H54 (cell line): ENCODE measurements around the gene LIM2.

Experiments
- DNase-seq: peaks from one replicate; pipeline ENCODE4 v3.0.0; 2011; ENCODE audit warnings: low spot score, mixed read lengths; ENCODE audit not compliant: insufficient read length
- FAIRE-seq: peaks from 3 replicates; lab custom pipeline; 2011; peaks lifted over from hg19 to GRCh38; lab: Jason Lieb, UNC
- POLR2A ChIP-seq: IDR thresholded peaks from 2 replicates; pipeline ENCODE4 v1.6.1; 2011; ENCODE audit warnings: low read depth, mild to moderate bottlenecking, low read length

The LIM2 gene

GRCh38 chr19:51347209-51347928 is 40.4 kb downstream of the LIM2 start:
- no peak for TF ChIP-seq POLR2A
- FAIRE-seq, result no peak
- DNase-seq, result no peak

- FAIRE-seq (no peak), DNase-seq (no peak)
- no peak for TF ChIP-seq POLR2A
These were observed 41.0 kb downstream of the LIM2 start for GRCh38 chr19:51346742-51347141.

GRCh38 chr19:51345076-51345620 is 42.6 kb downstream of the LIM2 start:
- FAIRE-seq (no peak), DNase-seq (no peak)
- TF ChIP-seq POLR2A, result no peak

- FAIRE-seq (no peak), DNase-seq (no peak)
- TF ChIP-seq POLR2A, result no peak
These were observed 44.9 kb downstream of the LIM2 start for GRCh38 chr19:51342631-51343569.

- no peak for FAIRE-seq
These were observed 45.7 kb downstream of the LIM2 start, which contains the start of gene VSIG10L for GRCh38 chr19:51341976-51342580. VSIG10L (minus strand) TSS chr19:51342139; CDS start chr19:51342124, 15 bp downstream.

GRCh38 chr19:51341066-51341465 is 46.7 kb downstream of the LIM2 start:
- no peak for TF ChIP-seq POLR2A
- FAIRE-seq (no peak), DNase-seq (no peak)

More at GRCh38 chr19:51341976-51342580, 45.7 kb downstream of the LIM2 start, which contains the start of gene VSIG10L:
- no peak for TF ChIP-seq POLR2A
- DNase-seq, result no peak

- peak; percentile 66 for TF ChIP-seq POLR2A
- DNase-seq (peak; percentile 76), FAIRE-seq (peak; percentile 23)
These were observed 47.8 kb downstream of the LIM2 start for GRCh38 chr19:51339687-51340656.

GRCh38 chr19:51339313-51339686 is 48.5 kb downstream of the LIM2 start:
- no peak for TF ChIP-seq POLR2A
- no peak for DNase-seq
- FAIRE-seq, result no peak

GRCh38 chr19:51338563-51339312 is 49.0 kb downstream of the LIM2 start:
- DNase-seq (peak; percentile 88), FAIRE-seq (no peak)
- TF ChIP-seq POLR2A, result no peak

- DNase-seq (no peak), FAIRE-seq (no peak)
- TF ChIP-seq POLR2A, result no peak
These were observed 49.8 kb downstream of the LIM2 start for GRCh38 chr19:51337861-51338562.

- DNase-seq, result no peak
- no peak for TF ChIP-seq POLR2A
- FAIRE-seq, result no peak
These were observed 50.5 kb downstream of the LIM2 start for GRCh38 chr19:51337141-51337860.
